Measurements from ENCODE around the gene TXNDC2. TPM values are rescaled to one million over a fixed set of nuclear protein-coding genes. Genes with fewer than 3 reads are reported as not detected.

Gene TXNDC2
- total and polyA plus RNA-seq, 2 of the 4 experiments (the other 2 are of a cell fraction): 0.18 TPM; not detected in 1

- POLR2A ChIA-PET (ENCODE audit: unreplicated experiment): no interaction called here
- Histone ChIP-seq H3K4me3 (ENCODE audit: insufficient read depth, low read depth, low read length) (peak overlapping the region; percentile 87), H3K9me3 (ENCODE audit: control insufficient read depth, insufficient read depth, low read length) (no peaks in the 10 kb centered on the region), H2BK5ac (ENCODE audit: low read depth, low read length, poor library complexity, severe bottlenecking) (peak overlapping the region; percentile 96), H3K27ac (ENCODE audit: insufficient read depth, low read length) (peak overlapping the region; percentile 17; the same call in 1 of the 2 replicates), H2AFZ (replicated peaks; ENCODE audit: low read length, poor library complexity) (no peak overlapping the region), H3K18ac (ENCODE audit: low read depth, low read length) (no peak overlapping the region), H4K5ac (ENCODE audit: low read depth, low read length) (no peak overlapping the region), H3K9ac (ENCODE audit: low read depth, low read length) (peak overlapping the region; percentile 54; the same call in 1 of the 2 replicates), H2BK120ac (ENCODE audit: low read depth, low read length) (no peak overlapping the region), H2AK9ac (replicated peaks; ENCODE audit: low read depth, low read length, poor library complexity) (peak overlapping the region; percentile 52), H2AK5ac (ENCODE audit: low read depth, low read length) (peak overlapping the region; percentile 56; the same call in 1 of the 2 replicates), H4K91ac (ENCODE audit: insufficient read depth, low read depth, low read length) (no peak overlapping the region), H3K79me1 (ENCODE audit: low read depth in 1 of 2, low read length in 2 of 2) (peaks cover 0 to 31% of the 10 kb centered on the region in 2 experiments; a peak in 2 of 4 replicates), H3K36me3 (ENCODE audit: control insufficient read depth, insufficient read depth, low read length) (no peaks in the 10 kb centered on the region), H3K27me3 (ENCODE audit: control insufficient read depth, insufficient read depth, low read length) (no peaks in the 10 kb centered on the region), H4K8ac (ENCODE audit: low read depth in 2 of 2, low read length in 2 of 2) (no peak overlapping the region), H3K4me2 (ENCODE audit: low read depth, low read length) (peak overlapping the region; percentile 90), H3K23ac (ENCODE audit: low read depth, low read length) (peak overlapping the region; percentile 66; the same call in 1 of the 2 replicates), H3K14ac (replicated peaks; ENCODE audit: low read depth, low read length) (peak overlapping the region; percentile 61), H3K4me1 (ENCODE audit: control insufficient read depth, insufficient read depth, low read length) (peaks cover 4% of the 10 kb centered on the region; the same call in 1 of the 2 replicates), H2BK15ac (ENCODE audit: low read depth, low read length) (no peak overlapping the region), H4K20me1 (ENCODE audit: insufficient read depth, low read length) (peaks cover 66% of the 10 kb centered on the region), H3K9me1 (ENCODE audit: insufficient read depth, low read length) (peaks cover 21% of the 10 kb centered on the region), H3K56ac (ENCODE audit: extremely low read depth, insufficient read depth, low read length) (no peak overlapping the region), H2BK20ac (ENCODE audit: low read depth, low read length) (no peak overlapping the region), H3K4ac (ENCODE audit: low read depth, low read length) (peak overlapping the region; percentile 52; the same call in 1 of the 2 replicates)
- no CpG with 5 or more reads among the region's 2 CpGs for WGBS, 2 experiments (ENCODE audit: extremely low coverage in 2 of 2, insufficient read length in 1 of 2)
- CTCF ChIA-PET: interaction anchor here (1.1 kb wide), 1 partner anchor 341 kb away, joined by 3 read pairs; no protein-coding TSS in a partner anchor
- ATAC-seq (ENCODE audit: low read depth) (no peak), DNase-seq (peak; percentile 25)
- peak; percentile 48 for TF ChIP-seq POLR2A (IDR thresholded peaks at IDR 0.05; ENCODE audit: low read depth, low read length)
- TF ChIP-seq MXI1 (IDR thresholded peaks at IDR 0.05; ENCODE audit: borderline replicate concordance, low read depth, low read length): no peak
- intact Hi-C loops (cut with micrococcal nuclease) (loop anchor here (5.0 to 10.0 kb wide), 3 partner anchors 89 to 341 kb away; partner anchors contain the start of gene RAB31), dilution Hi-C loops (cut with HindIII; ENCODE audit: low sequenced_read_pairs, unreplicated experiment) (no loop called here), in situ Hi-C loops (cut with MboI; ENCODE audit: low sequenced_read_pairs) (no loop called here)
- TSS peak; percentile 53 for BruUV-seq (replicated peaks)
Measured at GRCh38 chr18:9916077-9916639, 30.4 kb downstream of the TXNDC2 start.
